GM12878 (cell line): ENCODE data around the gene ZSWIM7. TPM values are rescaled to one million over a fixed set of nuclear protein-coding genes. Genes with fewer than 3 reads are reported as not detected.

ENCODE experiments used
- ASH2L ChIP-seq: fragments of 300-600, 200-600 bp; sonication (generic); IDR thresholded peaks from 2 replicates; pipeline ENCODE4 v1.6.1; 2017; ENCODE audit warnings: low read depth, mild to moderate bottlenecking, borderline replicate concordance
- ATF3 ChIP-seq: IDR thresholded peaks from 2 replicates; pipeline ENCODE4 v1.6.1; 2011; ENCODE audit warnings: low read depth, mild to moderate bottlenecking, low read length, moderate library complexity, borderline replicate concordance; ENCODE audit errors: extremely low read depth
- ATF7 ChIP-seq: fragments of 450-650 bp; IDR thresholded peaks from 2 replicates; pipeline ENCODE4 v1.6.1; 2016; ENCODE audit warnings: low read depth, mild to moderate bottlenecking
- BCL11A ChIP-seq: IDR thresholded peaks from 2 replicates; pipeline ENCODE4 v1.6.1; 2011; ENCODE audit warnings: low read depth, low read length
- CBX5 ChIP-seq: sonication (generic); IDR thresholded peaks from 2 replicates; pipeline ENCODE4 v1.6.1; 2016; ENCODE audit warnings: low read depth, moderate library complexity, mild to moderate bottlenecking, inconsistent platforms
- CREB1 ChIP-seq: IDR thresholded peaks from 2 replicates; pipeline ENCODE4 v1.6.1; 2012; ENCODE audit warnings: low read depth, mild to moderate bottlenecking, inconsistent platforms
- EED ChIP-seq: sonication (generic); IDR thresholded peaks from 2 replicates; pipeline ENCODE4 v1.6.1; 2016; ENCODE audit warnings: antibody characterized with exemption, low read depth
- EGR1 ChIP-seq, 2 experiments: IDR thresholded peaks; 1 replicate in 1 of 2; 2 replicates in 1 of 2; pipeline ENCODE4 v1.6.1; 2011 to 2012; ENCODE audit warnings: low read depth in 2 of 2, low read length in 2 of 2, borderline replicate concordance in 1 of 2, mild to moderate bottlenecking in 1 of 2, moderate library complexity in 1 of 2
- GABPA ChIP-seq: IDR thresholded peaks from 2 replicates; pipeline ENCODE4 v1.6.1; 2014; ENCODE audit warnings: antibody characterized with exemption, low read depth, mild to moderate bottlenecking, inconsistent platforms
- HDAC6 ChIP-seq: fragments of 200-600 bp; sonication (generic); IDR thresholded peaks from one replicate; pipeline ENCODE4 v1.8.0; 2017; ENCODE audit warnings: antibody characterized with exemption; ENCODE audit not compliant: unreplicated experiment
- LARP7 ChIP-seq: fragments of 450-650 bp; IDR thresholded peaks from 2 replicates; pipeline ENCODE4 v1.6.1; 2017; ENCODE audit warnings: mild to moderate bottlenecking
- MTA3 ChIP-seq: IDR thresholded peaks from 2 replicates; pipeline ENCODE4 v1.6.1; 2012; ENCODE audit warnings: low read length, inconsistent platforms, borderline replicate concordance
- NBN ChIP-seq: fragments of 450-650 bp; IDR thresholded peaks from 2 replicates; pipeline ENCODE4 v1.6.1; 2016
- NFYA ChIP-seq: IDR thresholded peaks from 2 replicates; pipeline ENCODE4 v1.6.1; 2011; ENCODE audit warnings: low read depth, mild to moderate bottlenecking, low read length, improper control_type of control experiment, borderline replicate concordance
- RBBP5 ChIP-seq: fragments of 200-600 bp; sonication (generic); conservative IDR thresholded peaks from 2 replicates; pipeline ENCODE4 v1.6.1; 2016
- RCOR1 ChIP-seq: conservative IDR thresholded peaks from 2 replicates; pipeline ENCODE4 v1.6.1; 2012; ENCODE audit warnings: low read depth, low read length, improper control_type of control experiment
- SMAD1 ChIP-seq: fragments of 450-650 bp; IDR thresholded peaks from 2 replicates; pipeline ENCODE4 v1.6.1; 2018; ENCODE audit warnings: mild to moderate bottlenecking, low read depth; ENCODE audit not compliant: partially characterized antibody
- SREBF1 ChIP-seq: IDR thresholded peaks from 2 replicates; pipeline ENCODE4 v1.6.1; 2012; ENCODE audit warnings: mild to moderate bottlenecking, low read length
- ZBED1 ChIP-seq: IDR thresholded peaks from 2 replicates; pipeline ENCODE4 v1.6.1; 2016; ENCODE audit warnings: borderline replicate concordance
- polyA plus RNA-seq, 11 experiments: library from polyadenylated mRNA; depleted of rRNA in 4 of 11; unstranded in 6 of 11; stranded (reverse) in 5 of 11; fragments of >200 nt; fragmentation: Nextera tagmentation in 4 of 11; fragmentation: Illumina TruSeq in 1 of 11; extraction: Ambion mirVana in 4 of 11; extraction: Trizol in 1 of 11; gene quantifications; 1 replicate in 1 of 11; 2 replicates in 10 of 11; pipeline versions ENCODE4 v1.2.1 to v1.2.3, GENCODE V29; 2011 to 2016; ENCODE audit warnings: inconsistent platforms in 2 of 11, missing spikeins in 2 of 11, low read depth in 1 of 11
- total RNA-seq, 4 experiments: library from RNA; depleted of rRNA in 3 of 4; stranded (reverse); fragments of >200 nt in 3 of 4; fragmentation: Illumina TruSeq in 1 of 4; extraction: Trizol in 1 of 4; gene quantifications; 2 replicates each; pipeline versions ENCODE4 v1.2.1 to v1.2.3, GENCODE V29; 2013 to 2021
- TF ChIP-seq, protein P1 (sequence below): fragments of 450-650 bp; IDR thresholded peaks from 2 replicates; pipeline ENCODE4 v1.6.1; 2016; ENCODE audit warnings: mild to moderate bottlenecking
- TF ChIP-seq, protein P2 (sequence below): fragments of 450-650 bp; conservative IDR thresholded peaks from 2 replicates; pipeline ENCODE4 v1.6.1; 2017; ENCODE audit warnings: mild to moderate bottlenecking, moderate library complexity
- TF ChIP-seq, protein P3 (sequence below): IDR thresholded peaks from 2 replicates; pipeline ENCODE4 v1.6.1; 2011; ENCODE audit warnings: low read depth, low read length, improper control_type of control experiment, borderline replicate concordance
- TF ChIP-seq, protein P4 (sequence below): fragments of 150-350 bp; IDR thresholded peaks from 2 replicates; pipeline ENCODE4 v1.6.1; 2016; ENCODE audit warnings: low read depth, low read length

ZSWIM7 gene
- total and polyA plus RNA-seq, 10 of the 15 experiments (the other 5 are each of a cell fraction or from before 2014, with no cell fraction given), result 7.0 to 26.6 (median 9.9) TPM

DNA sequence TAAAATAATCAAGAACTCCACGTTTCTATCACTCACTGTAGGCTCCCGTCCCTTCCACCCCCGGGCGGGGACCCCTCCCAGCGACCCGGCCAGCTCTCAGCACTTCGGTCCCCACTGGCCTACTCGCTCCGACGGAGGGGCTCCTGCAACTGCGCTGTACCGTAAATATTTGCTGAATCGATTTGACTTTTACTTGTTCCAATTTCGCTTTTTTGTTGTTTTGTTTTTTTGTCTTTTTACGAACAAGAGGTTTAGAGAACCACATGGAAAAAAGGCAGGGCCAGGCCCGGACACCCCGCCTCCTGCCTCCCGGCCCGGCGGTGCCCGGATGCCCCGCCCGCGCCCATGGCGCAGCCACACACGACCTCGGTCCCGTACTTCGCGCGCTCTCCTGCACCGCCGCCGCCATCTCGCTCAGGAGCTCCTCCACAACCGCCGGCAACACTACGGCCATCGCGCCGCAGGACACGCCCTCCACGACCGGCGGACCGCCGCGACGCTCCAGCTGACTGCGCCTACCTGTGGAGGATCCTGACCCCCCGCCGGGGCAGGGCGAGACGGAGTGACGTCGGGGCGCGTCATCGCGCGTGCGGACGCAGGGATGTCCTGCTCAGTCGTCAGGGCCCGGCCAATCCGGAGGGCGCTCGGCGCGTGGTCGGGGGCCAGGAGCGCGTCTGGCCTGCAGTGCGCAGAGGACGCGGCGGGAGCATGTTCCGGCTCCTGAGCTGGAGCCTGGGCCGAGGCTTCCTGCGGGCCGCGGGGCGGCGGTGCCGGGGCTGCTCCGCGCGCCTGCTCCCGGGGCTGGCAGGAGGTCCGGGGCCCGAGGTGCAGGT, at the start of gene ZSWIM7, which contains the start of gene TTC19 (continued):
- TF ChIP-seq, protein P1, sequence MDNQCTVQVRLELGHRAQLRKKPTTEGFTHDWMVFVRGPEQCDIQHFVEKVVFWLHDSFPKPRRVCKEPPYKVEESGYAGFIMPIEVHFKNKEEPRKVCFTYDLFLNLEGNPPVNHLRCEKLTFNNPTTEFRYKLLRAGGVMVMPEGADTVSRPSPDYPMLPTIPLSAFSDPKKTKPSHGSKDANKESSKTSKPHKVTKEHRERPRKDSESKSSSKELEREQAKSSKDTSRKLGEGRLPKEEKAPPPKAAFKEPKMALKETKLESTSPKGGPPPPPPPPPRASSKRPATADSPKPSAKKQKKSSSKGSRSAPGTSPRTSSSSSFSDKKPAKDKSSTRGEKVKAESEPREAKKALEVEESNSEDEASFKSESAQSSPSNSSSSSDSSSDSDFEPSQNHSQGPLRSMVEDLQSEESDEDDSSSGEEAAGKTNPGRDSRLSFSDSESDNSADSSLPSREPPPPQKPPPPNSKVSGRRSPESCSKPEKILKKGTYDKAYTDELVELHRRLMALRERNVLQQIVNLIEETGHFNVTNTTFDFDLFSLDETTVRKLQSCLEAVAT, result no peak
- TF ChIP-seq EGR1 (IDR thresholded peaks at IDR 0.05; ENCODE audit: borderline replicate concordance in 1 of 2, low read depth in 2 of 2, low read length in 2 of 2) (peak; percentile 28 to 79; a peak in 2 of 3 replicates), RBBP5 (no peak), CREB1 (peak; percentile 99), HDAC6 (no peak), SMAD1 (no peak), SREBF1 (no peak), ASH2L (0 out of 2 replicates have a peak, but pooled peaks have one; percentile 47), ZBED1 (no peak), RCOR1 (no peak), BCL11A (no peak), EED (no peak), GABPA (no peak), MTA3 (no peak), CBX5 (no peak), LARP7 (peak; percentile 87; the same call in 1 of the 2 replicates), NBN (peak; percentile 78), ATF7 (no peak), ATF3 (no peak), NFYA (no peak)
- TF ChIP-seq, protein P2, sequence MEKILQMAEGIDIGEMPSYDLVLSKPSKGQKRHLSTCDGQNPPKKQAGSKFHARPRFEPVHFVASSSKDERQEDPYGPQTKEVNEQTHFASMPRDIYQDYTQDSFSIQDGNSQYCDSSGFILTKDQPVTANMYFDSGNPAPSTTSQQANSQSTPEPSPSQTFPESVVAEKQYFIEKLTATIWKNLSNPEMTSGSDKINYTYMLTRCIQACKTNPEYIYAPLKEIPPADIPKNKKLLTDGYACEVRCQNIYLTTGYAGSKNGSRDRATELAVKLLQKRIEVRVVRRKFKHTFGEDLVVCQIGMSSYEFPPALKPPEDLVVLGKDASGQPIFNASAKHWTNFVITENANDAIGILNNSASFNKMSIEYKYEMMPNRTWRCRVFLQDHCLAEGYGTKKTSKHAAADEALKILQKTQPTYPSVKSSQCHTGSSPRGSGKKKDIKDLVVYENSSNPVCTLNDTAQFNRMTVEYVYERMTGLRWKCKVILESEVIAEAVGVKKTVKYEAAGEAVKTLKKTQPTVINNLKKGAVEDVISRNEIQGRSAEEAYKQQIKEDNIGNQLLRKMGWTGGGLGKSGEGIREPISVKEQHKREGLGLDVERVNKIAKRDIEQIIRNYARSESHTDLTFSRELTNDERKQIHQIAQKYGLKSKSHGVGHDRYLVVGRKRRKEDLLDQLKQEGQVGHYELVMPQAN, result peak; percentile 79; the same call in 1 of the 2 replicates
- TF ChIP-seq, protein P3, sequence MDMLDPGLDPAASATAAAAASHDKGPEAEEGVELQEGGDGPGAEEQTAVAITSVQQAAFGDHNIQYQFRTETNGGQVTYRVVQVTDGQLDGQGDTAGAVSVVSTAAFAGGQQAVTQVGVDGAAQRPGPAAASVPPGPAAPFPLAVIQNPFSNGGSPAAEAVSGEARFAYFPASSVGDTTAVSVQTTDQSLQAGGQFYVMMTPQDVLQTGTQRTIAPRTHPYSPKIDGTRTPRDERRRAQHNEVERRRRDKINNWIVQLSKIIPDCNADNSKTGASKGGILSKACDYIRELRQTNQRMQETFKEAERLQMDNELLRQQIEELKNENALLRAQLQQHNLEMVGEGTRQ, result no peak
- TF ChIP-seq, protein P4, sequence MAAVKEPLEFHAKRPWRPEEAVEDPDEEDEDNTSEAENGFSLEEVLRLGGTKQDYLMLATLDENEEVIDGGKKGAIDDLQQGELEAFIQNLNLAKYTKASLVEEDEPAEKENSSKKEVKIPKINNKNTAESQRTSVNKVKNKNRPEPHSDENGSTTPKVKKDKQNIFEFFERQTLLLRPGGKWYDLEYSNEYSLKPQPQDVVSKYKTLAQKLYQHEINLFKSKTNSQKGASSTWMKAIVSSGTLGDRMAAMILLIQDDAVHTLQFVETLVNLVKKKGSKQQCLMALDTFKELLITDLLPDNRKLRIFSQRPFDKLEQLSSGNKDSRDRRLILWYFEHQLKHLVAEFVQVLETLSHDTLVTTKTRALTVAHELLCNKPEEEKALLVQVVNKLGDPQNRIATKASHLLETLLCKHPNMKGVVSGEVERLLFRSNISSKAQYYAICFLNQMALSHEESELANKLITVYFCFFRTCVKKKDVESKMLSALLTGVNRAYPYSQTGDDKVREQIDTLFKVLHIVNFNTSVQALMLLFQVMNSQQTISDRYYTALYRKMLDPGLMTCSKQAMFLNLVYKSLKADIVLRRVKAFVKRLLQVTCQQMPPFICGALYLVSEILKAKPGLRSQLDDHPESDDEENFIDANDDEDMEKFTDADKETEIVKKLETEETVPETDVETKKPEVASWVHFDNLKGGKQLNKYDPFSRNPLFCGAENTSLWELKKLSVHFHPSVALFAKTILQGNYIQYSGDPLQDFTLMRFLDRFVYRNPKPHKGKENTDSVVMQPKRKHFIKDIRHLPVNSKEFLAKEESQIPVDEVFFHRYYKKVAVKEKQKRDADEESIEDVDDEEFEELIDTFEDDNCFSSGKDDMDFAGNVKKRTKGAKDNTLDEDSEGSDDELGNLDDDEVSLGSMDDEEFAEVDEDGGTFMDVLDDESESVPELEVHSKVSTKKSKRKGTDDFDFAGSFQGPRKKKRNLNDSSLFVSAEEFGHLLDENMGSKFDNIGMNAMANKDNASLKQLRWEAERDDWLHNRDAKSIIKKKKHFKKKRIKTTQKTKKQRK, result no peak
